Measurements from ENCODE around the gene BLVRA.
"Not testable (repeated sequence)": the region's sequence is repeated elsewhere in the genome, so short reads cannot be mapped to it uniquely, and the experiment has no call there.

BLVRA gene

DNA sequence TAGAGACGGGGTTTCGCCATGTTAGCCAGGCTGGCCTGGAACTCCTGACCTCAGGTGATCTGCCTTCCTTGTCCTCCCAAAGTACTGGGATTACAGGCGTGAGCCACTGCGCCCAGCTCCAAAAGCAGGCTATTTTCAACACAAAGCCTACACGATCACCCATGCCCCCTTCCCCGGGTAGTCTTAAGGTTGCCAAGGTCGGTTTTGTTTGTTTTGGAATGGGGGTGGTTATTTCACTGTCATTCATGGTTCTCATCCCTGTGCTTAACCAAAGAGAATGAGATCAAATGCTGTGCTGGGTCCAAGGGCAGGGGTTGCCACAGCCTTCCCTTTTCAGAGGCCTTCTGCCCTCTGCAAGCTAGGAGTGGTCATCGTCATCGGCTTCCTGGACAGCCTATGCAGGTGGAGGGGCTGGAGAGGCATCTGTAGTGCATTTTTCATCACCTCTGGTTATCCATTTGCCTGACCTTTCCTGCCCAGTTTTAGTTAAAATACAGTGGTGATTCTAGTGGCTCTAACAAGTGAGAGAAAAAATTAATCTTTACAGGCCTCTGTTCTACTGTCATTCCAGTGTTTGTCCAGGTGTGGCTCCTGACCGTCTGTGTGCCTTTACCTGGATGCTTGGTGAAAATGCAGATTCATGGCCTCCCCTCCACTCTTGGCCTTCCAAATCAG lies 11.4 kb downstream of the BLVRA start:
- DNase-seq: no peak

DNA sequence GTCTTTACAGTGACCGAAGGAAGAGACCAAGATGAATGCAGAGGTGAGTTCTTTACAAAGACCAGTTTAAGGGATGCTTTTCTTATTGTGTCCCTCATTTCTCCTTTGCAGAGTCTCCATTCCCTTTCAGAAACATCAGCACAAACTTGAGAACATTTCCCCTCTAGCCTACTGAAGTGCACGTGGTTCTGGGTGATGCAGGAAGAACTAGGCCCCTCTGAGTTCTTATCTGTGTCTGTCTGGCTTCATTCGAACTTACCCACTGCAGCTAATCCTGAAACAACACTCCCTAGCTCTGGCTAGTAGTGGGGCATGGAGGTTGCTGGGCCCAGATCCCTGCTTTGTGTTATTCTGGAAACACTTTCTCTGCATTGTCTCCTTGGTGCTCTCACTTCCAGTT lies 12.6 kb downstream of the BLVRA start:
- no peak for DNase-seq

DNA sequence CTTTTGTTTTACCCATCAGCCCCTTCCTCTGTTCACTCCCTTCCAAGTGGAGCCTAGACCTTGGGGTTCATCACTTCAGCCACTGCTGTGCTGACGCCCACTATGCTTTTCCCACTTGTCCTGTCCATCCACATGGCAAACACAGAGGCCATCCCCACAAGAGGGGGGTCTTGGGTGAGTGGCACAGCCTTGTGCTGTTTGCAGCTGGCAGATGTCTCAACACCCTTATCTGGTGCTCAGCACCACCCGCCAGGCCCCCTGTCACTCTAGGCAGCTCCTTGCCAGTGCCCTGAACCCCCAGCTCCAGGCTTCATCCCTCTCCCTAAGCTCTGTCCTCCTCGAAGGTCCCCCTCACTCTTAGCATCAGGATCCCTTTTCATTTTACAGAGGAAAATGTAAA lies 13.1 kb downstream of the BLVRA start:
- DNase-seq: no peak

DNA sequence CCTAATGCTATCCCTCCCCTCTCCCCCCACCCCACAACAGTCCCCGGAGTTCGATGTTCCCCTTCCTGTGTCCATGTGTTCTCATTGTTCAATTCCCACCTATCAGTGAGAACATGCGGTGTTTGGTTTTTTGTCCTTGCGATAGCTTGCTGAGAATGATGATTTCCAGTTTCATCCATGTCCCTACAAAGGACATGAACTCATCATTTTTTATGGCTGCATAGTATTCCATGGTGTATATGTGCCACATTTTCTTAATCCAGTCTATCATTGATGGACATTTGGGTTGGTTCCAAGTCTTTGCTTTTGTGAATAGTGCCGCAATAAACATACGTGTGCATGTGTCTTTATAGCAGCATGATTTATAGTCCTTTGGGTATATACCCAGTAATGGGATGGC lies 14.8 kb downstream of the BLVRA start:
- DNase-seq: not testable (repeated sequence)

DNA sequence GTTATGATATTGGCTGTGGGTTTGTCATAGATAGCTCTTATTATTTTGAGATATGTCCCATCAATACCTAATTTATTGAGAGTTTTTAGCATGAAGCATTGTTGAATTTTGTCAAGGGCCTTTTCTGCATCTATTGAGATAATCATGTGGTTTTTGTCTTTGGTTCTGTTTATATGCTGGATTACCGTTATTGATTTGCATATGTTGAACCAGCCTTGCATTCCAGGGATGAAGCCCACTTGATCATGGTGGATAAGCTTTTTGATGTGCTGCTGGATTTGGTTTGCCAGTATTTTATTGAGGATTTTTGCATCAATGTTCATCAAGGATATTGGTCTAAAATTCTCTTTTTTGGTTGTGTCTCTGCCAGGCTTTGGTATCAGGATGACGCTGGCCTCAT lies 16.8 kb downstream of the BLVRA start:
- not testable (repeated sequence) for DNase-seq

DNA sequence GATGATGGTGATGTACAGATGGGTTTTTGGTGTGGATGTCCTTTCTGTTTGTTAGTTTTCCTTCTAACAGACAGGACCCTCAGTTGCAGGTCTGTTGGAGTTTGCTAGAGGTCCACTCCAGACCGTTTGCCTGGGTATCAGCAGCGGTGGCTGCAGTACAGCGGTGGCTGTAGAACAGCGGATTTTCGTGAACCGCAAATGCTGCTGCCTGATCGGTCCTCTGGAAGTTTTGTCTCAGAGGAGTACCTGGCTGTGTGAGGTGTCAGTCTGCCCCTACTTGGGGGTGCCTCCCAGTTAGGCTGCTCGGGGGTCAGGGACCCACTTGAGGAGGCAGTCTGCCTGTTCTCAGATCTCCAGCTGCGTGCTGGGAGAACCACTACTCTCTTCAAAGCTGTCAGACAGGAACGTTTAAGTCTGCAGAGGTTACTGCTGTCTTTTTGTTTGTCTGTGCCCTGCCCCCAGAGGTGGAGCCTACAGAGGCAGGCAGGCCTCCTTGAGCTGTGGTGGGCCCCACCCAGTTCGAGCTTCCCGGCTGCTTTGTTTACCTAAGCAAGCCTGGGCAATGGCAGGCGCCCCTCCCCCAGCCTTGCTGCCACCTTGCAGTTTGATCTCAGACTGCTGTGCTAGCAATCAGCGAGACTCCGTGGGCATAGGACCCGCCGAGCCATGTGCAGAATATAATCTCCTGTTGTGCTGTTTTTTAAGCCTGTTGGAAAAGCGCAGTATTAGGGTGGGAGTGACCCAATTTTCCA lies 20.0 kb downstream of the BLVRA start:
- DNase-seq: not testable (repeated sequence)

DNA sequence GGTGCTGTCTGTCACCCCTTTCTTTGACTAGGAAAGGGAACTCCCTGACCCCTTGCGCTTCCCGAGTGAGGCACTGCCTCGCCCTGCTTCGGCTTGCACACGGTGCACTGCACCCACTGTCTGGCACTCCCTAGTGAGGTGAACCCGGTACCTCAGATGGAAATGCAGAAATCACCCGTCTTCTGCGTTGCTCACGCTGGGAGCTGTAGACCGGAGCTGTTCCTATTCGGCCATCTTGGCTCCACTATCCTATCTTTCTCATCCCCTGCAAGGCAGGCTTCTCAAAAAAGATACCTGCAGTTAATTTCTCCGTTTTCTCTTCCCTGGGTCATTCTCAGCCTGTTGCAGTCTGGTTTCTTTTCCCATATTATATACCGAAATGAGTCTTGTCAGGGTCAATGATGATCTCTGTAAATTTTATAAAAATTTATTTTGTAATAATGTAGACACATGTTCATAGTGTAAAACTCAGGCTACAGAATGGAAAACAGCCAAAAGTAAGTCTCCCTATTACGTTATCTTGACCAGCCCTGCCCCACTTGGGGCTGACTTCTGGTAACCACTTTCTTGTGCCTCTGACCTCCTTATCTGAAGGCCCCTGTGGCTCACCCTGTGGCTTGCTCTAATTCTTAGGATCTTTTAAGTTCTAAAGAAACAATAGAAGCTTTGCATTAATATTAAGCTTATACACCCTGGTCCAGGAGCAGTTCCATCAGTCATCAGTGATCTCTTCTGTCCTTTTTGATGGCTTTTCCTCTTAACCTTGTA lies 20.7 kb downstream of the BLVRA start:
- DNase-seq: no peak

DNA sequence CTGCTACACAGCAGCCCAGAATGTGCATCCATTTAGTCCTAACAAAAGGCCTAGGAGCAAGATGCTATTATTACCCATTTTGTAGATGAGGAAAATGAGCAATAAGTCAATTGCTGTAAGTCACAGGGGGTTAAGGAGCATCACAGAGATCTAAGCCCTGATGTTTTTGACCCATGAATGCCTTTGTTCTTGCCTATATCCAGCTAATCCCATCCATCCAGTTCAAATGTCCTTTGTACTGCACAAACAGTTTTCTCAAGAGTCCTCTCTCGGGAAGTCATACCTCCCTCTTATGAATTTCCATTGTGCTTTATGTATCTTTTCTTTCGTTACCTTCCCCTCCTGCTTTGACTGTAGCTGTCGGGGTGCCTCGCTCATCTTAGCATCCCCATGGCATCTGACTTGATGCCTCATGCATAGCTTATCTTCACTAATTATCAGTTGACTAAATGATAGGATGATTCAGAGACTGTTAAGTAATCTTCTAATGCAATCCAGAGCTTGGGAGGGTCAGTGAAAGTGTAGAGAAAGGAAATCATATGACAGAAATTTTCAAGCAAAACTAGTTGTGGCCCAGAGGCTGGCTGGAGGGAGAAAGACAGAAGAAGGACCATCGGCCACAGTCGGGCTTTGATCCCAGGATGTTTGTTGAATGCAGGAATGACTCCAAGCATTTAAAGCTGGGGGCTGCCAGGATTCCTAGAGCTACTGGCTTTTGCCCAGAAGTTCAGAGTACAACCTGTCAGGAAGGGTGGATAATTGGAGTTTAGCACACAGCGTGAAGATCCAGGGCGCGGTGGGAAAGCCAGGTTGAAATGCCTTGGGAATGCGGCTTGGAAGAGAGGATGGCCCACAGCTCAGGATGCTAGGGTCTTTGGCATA lies 23.5 kb downstream of the BLVRA start:
- DNase-seq: no peak

DNA sequence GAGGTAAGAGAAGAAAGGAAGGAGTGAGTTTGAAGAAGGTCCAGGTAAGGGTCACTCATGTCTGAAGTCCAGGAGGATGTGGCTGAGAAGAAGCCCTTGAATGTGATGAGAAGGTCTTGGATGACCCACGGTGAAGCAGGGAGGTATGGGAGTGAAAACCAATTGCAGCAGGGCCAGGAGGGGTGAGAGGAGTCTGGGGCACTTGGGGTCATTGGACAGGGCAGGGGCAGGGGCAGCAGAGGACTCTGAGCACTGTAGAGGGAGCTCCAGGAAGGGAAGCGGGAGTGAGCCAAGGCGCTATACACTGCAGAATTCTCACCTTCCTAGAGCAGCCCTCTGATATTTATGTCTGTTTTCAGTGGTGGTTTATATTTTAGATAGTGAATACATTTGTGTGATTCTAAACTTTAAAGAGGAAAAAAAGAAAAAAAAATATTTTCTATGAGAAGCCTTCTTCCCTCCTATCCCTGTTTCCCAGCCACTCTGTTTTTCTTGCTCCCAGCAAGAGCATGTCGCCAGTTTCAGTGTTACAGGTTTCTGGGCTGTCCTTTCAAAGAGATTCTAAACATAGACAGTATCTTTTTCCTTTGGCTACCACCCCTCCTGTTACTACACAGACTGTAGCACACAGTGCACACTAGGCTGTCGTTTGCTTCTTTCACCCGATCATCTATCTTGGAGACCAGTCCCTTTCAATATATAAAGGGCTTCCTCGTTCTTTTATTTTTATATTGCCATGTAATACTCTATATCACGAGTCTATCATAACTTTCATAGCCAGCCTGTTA lies 24.5 kb downstream of the BLVRA start:
- no peak for DNase-seq

DNA sequence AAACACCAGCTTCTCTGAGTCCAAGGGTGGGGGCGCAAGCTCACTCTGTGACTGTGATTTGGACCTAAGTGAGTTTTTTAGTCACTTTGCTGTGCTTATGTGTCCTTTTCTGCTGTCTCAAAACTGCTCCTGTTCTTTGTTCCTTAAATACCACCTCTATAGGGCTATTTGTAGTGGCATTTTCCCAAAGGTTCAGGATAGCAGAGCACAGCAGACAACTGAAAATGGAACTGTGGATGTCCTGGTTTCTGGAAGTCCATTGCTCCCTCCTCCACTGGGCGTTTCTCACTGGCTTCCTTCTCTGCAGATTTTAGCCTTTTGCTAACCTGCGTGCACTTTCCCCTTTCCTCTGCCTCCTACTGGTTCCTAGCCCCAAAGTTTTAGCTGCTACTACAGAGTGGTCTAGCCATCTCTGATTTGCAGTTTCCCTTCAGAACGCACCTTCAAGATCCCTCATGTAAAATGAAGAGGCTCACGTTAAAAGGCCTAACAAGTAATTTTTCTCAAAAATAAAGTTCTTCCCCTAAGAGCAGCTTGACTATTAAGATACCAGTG lies 25.6 kb downstream of the BLVRA start:
- DNase-seq: no peak

DNA sequence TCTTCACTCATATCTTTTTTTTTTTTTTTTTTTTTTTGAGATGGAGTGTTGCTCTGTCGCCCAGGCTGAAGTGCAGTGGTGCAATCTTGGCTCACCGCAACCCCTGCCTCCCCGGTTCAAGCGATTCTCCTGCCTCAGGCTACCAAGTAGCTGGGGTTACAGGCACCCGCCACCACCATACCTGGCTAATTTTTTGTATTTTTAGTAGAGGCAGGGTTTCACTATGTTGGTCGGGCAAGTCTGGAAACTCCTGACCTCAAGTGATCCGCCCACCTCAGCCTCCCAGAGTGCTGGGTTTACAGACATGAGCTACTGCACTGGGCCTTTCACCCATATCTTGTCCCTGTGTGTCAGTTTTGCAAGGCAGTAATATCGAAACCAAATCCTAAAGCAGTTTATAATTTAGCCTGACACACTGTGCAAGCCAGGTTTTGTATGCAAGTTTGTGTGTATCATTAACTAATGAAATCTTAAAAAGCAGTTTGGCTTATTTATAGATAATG lies 26.2 kb downstream of the BLVRA start:
- DNase-seq: not testable (repeated sequence)

DNA sequence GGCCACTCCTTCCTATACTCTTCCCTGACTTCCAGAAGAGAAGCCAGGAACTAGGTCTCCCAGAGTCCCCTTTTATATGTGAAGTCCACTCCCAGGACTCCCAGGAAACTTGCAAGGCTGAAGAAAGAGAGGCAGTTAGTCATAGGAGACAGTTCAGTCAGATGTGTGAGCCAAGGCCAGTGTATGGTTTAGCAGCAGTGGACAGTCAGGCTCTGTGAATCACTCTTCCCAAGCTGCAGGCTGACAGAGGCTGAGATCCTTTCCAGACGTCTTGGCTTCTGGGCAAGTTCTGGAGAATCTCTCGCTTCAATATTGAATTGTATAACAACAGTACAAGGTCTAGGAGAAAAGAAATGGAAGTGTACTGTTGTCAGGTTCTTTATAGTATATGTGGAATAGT lies 26.9 kb downstream of the BLVRA start:
- DNase-seq: no peak

DNA sequence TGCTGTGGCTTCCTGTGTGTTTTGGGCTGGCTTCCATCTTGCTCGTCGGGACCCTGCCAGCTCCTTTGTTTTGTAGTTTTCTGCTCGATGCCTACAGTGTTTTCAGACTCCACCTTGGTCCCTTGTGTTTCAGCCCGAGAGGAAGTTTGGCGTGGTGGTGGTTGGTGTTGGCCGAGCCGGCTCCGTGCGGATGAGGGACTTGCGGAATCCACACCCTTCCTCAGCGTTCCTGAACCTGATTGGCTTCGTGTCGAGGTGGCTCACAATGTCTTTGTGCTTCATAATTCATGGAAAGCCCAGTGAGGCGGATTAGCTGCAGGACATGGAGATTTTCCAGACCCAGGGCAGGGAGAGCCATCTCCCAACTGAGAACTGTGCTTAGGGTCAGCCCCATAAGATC lies 29.3 kb downstream of the BLVRA start:
- DNase-seq: no peak

DNA sequence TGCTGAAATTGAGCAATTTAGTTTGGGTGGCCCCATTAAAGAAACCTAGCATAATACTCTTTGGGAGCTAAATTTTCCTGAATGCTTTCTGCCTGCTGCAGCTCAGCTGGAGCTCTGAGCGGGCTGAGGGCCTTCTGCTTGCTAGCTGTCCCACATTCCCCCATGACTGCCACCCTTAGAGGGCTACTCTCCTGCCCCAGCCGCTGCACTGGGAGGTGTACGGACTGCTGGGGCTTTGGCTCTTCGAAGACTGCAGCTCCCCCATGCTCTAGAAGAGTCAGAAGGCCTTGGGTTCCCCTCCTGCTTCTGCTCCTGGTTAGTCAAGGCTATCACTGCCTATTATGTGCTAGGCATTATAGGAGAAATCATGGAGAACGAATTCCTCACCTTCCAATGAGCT lies 31.5 kb downstream of the BLVRA start:
- no peak for DNase-seq

DNA sequence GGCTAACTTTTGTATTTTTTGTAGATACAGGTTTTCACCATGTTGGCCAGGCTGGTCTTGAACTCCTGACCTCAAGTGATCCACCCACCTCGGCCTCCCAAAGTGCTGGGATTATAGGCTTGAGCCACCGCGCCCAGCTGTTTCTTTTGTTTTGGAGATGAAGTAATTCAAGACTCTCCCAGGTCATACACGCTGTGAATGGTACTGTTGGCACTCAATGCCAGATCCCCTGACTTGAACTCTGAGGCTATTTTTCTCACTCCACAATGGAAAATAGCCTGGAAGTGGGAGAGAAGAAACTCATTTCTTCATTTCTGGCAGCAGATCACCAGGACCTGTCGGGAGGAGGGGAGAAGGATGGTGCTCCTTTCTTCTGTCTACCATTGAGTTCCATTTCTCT lies 32.4 kb downstream of the BLVRA start:
- no peak for DNase-seq

DNA sequence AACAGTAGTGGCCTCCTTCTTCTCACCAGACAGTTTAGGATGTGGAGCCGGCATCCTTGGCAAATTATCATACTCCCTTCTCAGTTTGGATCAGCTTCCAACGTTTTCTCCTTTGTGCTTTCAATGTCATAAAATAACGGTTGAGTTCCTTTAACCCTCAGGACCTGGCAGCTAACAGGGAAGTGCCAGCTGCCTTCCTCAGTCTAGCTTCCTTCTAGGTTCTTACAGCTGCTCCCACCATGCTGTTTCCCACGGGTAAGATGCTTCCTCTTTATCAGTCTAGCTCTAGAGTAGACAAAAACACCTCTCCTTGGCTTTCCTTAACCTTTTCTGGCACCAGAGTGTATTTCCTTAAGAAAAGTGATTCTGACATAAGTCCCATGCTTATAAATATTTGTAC lies 33.2 kb downstream of the BLVRA start:
- DNase-seq: no peak

DNA sequence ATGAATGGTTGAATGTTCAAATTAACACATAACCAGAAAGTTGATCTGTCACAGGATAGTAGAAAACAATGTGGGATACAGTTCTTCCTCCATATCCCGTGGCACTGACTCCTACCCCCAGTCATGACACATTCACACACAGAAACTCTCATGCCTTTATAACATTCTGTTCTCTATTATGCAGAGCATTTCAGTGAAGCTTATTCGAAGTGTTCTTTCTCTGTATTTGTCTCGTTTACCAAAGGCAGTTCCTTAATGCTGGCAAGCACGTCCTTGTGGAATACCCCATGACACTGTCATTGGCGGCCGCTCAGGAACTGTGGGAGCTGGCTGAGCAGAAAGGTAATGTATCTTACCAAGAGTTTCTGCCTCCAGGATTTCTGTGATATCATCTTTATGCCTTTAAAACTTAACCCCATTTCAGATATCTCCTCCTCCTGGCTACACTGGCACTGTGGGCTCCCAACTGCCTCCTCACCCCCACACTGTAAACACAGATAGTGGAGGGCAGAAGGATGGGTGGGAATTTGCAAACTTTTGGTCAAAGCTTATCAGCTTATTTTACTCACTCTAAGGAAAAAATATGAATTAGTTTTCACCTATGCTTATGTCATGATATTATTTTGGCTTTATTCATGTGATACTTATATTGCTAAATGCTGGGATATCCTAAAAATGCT lies 34.1 kb downstream of the BLVRA start:
- no peak for DNase-seq

DNA sequence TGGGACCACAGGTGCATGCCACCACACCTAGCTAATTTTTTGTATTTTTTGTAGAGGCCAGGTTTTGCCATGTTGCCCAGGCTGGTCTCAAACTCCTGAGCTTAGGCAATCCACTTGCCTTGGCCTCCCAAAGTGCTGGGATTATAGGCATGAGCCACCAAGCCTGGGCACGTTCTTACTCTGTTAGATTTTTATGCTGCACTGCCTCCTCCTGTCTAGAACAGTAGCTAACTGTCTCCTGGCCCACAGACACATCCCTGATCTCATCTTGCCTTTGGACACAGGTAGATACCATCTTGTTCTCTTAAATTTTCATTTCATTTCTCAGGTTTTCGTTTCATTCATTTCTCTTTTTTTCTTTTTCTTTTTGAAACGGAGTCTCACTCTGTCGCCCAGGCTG lies 41.1 kb downstream of the BLVRA start:
- DNase-seq: no peak

DNA sequence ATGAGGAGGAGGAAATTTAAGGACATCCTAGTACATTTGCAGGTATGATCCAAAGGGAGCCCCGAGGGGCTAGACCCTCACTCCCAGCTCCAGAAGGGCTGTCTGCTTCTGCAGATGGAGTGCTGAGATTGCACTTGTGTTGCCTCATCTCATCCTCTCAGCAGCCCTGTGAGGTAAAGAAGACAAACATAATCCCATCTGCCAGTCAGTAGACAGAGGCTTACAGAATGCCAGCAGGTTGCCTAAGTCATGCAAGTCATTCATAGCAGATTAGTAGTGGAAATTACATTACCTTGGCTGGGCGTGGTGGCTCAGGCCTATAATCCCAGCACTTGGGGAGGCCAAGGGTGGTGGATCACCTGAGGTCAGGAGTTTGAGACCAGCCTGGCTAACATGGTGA lies 45.4 kb downstream of the BLVRA start:
- no peak for DNase-seq

DNA sequence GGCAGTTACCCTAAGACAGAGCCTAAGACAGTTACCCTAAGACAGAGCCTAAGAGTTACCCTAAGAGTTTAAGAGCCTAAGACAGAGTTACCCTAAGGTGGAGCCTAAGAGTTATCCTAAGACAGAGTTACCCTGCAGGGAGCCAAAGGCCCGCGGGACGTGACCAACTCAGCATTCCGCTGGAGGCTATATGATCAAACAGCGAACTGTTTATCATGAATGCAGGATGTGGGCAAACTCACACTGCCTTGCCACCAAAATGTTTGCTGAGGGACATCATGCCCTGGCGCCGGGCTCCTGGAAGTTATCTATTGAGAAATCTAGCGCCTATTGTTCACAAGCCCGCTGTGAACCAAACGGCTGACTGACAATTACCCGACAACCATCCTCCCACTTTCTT lies 49.9 kb downstream of the BLVRA start:
- no peak for DNase-seq

Data from activated CD4-positive, CD25-positive, alpha-beta regulatory T cell treated with anti-CD3 and anti-CD28 coated beads, Interleukin-2, amount 50 U/mL, for 72 hours (primary cell).